HS-5 (cell line): Measurements from ENCODE around the gene COL12A1.
A peak's percentile ranks its signal among the peaks of the same experiment; 100 is the strongest.

ENCODE experiments used
- DNase-seq: peaks from one replicate; pipeline ENCODE4 v3.0.0-alpha.2; 2012; ENCODE audit warnings: low read depth

COL12A1 gene

DNA sequence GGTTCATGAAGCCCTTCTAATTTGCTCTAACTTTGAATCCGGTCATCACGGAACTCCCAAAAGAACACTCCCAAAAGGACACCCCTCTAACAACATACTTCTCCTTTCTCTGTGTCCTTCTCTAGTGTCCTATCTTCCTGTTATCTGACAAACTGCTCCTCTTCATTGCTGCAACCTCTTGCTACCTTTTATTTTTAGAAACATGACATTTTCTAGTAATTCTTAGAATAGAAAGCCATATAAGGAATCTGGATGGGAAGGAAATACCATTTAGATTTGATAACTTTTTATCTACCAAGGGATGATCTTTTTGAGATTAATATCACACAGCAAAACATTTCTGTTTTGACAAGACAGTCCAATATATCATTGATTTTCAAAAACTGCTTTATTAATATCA is 63.1 kb downstream of the COL12A1 start:
- DNase-seq = no peak

DNA sequence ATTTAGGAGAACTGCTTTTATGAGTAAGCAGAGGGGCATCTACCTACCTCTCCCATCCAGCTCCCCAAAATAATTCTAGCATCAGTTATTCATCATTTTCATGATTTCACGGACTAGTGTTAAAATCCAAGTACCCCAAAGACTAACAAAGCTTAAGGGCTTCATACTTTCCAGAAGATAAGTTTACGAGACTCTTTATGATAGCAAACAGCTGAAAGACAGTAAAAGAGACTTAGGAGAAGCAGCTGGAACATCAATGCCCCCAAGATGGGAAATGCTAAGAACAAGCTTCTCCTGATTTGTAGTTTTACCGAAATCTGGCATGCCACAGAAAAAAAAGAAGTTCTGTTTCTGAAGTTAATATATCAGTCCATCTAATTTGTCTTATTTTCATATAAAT is 70.0 kb downstream of the COL12A1 start:
- DNase-seq = no peak

DNA sequence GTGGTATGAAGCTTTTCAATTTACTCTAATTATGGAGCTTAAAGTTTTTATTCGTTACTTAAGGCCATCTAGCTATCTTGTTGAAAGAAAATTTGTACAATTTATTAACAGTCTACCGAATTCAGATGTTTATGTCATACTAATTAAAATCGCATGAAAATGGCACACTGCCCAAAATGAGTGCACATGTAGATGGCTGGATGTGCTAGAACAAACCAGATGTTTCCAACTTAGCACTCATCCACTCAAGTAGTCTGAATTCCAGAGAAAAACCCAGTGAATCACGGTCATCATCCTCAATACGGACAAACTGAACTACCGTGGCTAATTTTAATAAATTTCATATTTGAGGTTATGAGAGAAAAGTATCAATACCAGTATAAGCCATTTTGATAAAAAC is 70.4 kb downstream of the COL12A1 start:
- DNase-seq = no peak

DNA sequence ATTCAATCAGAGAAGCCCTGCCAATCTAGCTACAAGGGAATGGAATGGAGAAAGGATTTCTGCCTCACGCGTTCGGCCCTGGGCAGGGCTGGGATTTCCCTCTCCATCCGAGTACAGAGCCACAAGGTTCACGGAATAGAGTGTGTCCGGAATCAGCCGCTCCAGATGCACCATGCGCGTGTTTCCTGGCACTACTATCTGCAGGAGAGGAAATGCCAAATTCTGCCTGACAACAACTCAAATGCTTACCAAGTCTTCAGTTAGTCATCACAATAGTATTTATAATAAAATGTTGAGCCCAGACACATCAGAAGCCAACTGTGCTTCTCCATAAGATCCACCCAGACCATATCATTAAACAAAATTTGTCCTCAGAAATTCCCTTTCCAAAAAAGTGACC is 75.1 kb downstream of the COL12A1 start:
- no peak for DNase-seq

DNA sequence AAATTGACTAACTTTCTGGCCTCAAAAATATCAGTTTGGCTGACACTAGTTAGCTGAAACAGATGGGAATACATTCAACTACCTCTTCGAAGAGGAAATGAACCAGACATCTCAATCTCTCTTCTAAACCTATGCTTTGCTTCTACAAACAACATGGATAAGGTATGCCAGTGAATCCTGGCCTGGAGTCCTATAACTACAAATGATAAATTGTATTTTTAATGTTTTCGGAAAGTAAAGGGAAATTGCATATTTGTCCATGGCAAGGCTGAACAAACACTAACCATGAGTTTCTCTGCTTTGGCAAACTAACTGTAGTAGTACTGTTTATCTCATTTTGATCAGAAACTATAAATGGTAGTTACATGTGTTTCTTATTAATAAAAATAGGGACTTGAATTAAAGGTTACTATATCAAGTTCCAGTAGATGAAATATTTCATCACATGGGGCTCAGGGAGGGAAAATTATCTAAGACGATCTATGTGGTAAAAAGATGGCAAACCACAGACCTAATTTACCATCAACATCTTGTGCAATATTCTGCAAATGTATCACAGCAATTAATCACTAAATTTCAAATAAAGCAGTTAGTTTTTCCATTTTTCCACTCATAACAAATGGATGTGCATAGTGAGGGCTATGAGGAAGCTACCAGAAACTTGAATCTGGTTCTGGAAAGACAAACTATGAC is 76.8 kb downstream of the COL12A1 start:
- DNase-seq = no peak

DNA sequence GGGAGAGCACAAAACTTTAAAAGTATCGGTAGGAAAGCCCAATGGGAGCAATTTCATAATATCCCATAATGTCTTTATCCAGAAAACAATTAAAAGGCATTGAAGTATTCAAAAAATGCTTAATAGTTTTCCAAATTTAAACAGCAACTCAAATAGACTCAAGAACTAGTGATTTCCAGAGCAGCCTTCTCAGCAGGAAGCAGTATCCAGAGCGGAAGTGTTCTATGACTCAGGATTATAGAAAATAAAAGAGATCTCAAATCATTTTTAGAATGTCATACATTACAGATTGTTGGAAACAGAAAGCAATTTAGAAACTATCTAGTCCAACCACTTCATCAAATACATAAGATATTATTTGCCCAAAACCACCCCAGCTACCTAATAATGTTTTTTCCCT is 79.3 kb downstream of the COL12A1 start:
- DNase-seq = no peak

DNA sequence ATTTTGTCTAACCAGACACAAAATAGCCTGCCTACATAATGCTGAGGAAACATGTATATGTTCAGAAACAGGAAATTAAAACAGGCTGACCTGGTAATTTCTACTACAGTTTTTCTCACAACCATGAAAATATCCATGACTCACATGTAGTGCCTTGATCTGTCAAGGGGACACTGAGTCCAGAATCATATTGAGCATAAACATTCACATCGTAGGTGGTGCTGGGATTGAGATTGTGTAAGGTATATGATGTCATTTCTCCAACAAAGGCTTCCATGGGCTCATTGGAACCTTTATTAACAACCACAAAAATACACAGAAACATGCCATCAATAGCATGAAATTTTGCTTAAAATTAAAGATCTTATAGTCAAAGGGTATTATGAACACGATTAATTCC is 80.9 kb downstream of the COL12A1 start:
- no peak for DNase-seq

DNA sequence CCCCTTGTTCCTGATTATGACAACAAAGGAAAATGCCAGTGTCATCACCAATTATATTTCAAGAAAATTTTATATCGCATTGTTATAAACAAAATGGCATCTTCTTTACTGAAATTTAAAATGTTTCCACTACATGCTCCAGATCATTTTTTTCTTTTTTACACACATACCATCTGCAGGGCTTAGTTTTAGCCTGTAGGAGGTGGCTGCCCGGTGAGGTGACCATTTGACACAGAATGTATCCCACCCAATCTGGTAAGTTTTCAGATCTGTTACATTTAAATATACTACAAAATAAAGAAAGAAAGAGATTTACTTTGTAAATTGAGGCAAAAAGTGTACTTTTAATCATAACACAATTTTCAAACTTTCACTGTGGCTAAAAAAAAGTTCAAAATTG is 81.8 kb downstream of the COL12A1 start:
- DNase-seq = no peak

DNA sequence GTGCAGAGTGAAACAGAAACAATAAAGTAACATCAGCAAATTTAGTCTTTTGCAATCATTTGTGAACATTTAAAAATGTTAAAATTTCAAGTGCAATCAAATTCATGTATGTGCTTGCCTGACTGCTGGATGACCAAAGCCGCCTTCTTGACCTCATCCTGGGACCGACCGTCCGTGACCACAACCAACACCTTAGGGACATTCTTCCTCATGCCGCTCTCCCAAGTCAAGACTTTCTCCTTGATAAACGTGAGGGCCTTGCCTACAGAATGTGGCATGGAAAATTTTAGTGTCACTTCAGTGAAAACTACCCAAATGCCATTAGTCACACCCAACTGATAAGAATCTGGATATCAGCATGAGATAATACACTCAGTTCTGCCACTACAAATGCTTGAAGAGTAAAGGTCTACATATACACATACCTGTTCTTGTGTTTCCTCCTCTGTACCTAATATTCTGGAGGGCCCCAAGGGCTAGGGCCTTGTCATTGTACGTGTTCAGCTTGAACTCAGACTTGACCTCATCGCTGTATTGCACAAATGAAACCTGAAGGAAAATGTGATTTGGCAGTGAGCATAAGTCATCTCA is 86.8 kb downstream of the COL12A1 start:
- DNase-seq = no peak

DNA sequence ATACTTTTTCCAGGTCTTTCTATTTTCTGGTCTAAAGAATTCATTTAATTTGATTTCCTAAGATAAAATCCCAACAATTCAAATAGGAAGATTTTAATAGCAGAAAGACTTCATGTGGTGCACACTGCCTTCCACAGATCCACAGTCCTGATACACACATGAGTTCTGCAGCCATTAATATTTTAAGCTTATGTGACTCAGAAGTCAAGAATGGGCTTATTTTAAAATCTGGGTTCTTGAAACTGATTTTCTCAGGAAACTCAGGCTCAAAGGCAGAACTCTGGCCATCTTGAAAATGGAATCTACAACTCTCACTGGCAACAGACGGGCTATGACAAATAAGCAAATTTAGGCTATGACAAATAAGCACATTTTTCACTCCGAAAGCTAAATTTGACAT is 88.2 kb downstream of the COL12A1 start:
- no peak for DNase-seq

DNA sequence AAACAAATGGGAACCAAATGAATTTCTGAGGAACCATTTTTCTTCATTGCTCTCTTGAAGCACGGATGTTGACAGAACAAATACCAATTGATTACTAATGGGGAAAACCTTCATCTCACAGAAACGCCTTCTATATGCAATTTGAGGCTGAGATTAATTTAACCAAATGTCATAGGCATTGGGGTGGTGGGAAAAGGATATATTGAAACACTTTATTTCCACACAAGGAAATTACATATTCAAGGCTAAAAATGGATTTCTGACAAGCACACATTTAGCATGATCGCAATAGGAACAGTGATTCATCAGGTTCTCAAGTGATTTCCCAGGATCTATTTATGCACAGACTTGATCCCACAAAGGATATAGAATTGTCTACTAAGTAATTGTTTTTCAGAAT is 88.9 kb downstream of the COL12A1 start:
- DNase-seq = peak; percentile 18

DNA sequence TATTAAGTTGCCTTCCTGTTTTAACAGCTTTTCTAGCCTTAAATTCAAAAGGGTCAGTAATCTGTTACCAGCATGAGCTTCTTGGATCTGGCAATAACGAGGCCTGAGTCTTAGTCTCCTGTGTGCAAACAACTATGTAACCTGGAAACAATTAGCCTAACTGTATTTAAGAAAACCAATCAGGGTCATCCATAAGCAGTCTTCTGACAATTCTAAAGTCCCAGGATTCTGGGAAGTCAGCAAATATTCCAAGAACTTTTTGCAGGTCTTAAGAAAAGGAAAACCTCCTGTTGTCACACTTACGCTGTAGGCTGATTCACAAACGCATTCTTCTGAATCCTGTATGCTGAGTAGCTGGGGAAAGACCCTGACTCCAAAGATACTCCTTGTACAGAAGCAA is 90.4 kb downstream of the COL12A1 start:
- no peak for DNase-seq

DNA sequence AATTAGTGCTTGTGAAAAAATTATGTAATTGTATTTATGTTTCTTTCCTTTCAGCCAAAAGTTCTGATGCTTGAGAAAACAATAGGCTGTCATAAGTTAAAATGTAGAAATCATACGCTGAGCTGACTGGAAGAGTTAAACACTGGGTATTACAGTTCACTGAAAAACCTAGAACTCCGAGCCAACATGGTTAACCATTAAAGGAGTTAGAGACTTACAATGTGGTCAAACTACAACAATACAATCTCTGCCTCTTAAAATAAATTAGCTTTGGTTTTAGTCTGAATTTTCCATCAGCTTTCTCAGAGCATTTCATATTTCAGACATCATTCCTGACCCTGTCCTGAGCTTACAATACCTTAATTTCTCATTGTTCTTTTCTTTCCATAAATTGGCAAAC is 91.0 kb downstream of the COL12A1 start:
- DNase-seq = no peak

DNA sequence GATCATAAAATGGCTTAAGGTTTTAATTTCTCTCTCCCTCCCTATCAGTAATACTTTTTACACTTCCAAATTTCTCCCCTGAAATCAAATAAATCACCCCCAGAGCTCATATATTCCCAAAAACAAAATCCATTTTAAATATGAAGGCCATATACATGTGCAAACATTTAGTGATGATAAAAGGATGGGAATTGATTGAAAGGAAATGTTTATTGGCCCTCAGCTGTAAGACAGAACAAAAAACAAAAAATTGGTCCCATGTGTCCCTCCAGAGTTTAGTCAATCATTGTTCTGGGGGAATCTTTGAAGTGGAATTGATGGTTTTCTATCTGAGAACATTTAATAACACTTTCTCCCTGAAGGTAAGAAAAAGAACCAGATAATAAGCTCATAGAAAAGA is 91.7 kb downstream of the COL12A1 start:
- no peak for DNase-seq

DNA sequence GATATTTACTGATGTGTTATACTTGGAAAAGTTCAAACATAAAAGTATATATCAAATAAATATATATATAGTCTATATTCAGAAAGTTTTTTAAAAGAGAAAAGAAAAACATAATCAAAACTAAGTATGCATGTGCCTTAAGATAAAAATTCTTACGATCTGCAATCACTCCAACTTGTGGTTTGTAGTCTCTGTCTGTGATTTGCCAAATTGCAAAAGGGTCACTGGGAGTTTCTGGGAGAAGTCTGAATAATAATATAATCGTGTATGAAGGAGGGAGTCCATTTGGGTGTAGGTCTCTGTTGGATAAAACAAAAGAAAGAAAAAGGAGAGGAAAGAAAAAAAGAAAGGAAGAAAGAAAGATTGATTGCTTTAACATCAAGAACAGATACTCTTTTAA is 92.4 kb downstream of the COL12A1 start:
- no peak for DNase-seq

DNA sequence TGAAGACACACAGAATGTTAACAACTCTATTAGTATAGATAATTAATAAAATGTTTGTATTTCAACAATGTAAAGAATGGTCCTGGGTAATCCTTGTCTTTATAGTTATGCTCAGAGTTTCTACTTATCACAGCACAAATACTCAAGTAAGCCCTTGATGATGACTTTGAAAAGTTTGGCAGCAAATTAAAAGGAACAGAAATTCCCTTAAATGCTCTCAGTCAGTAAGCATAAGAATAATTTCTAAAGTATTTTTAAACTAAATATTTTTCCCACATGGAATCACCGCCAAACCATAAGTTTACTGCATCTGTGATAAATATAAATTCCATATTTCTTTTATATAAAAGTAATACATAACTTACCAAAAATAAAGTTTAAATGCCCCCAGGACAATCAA is 96.1 kb downstream of the COL12A1 start:
- DNase-seq = no peak

DNA sequence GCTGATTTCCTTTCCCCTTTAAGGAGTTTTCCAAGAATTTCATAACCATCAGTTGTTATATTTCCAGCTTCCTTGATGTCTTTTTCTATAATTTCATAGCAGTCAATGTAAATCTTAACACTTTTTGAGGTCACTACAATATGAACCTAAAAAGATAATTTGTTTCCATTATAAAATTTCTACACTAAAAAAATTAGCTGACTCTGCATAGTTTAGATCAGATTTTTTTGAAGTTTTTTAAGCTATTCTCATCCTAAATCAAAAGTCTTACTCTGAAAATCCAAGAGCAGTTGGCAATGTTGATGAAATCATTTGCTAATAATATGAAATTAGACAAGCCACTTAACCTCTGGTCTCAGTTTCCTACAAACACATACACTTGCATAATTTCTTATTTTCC is 96.8 kb downstream of the COL12A1 start:
- DNase-seq = no peak

DNA sequence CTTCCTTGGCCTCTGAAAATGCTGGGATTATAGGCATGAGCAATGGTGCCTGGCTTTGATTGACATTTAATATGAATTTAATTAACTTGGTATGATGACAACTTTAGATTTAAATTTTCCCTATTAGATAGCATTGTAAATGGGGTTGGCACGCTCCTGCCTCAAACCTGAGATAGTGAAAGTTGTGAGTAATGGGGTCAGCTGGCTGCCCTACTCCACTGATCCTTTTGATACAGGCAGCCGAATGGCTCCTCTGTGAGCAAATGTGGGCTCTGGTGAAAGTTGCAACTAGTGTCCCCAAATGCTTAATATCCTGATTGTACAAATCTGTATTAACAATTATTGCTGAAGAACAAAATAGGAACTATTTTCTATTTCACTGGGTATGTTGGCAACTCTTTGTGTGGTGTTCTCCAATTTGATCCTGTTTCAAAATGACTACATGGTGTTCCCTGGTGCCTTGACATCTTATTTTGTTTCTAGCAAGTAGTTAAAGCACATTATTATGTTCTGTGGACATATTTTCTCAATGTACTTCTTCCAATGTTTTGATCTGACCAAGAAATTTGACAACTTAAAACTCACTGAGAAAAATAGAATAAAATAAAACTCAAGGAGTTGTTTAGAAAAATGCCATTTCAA is 97.4 kb downstream of the COL12A1 start:
- DNase-seq = no peak

DNA sequence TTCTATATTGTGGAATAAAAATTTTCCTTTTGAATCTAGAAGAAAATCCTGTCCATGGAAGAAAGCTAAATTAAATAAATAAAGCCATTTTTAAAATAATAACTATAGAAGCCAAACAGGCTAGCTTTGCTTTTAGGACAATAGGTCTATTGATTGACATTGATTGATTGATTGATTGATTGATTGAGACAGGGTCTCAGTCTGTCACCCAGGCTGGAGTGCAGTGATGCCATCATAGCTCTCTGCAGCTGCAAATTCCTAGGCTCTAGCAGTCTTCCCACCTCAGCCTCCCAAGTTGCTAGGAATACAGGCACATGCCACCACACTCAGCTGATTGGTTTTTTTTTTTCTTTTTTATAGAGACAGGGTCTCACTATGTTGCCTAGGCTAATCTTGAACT is 97.9 kb downstream of the COL12A1 start:
- no peak for DNase-seq

DNA sequence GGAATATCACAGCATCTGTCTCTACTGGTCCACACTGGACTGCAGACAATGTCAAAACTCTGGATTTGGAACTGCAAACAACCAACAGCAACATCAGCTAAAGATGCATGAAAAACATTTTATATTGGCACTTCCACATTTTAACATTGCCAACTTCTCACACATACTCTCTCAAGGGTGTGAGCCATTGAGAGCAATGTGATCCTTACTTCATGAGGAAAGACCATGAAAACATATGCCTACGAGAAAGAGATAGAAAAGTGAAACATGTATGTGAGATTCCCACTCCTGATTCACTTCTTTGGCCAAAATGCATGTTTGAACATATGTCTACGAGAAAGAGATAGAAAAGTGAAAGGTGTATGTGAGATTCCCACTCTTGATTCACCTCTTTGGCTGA is 99.4 kb downstream of the COL12A1 start:
- no peak for DNase-seq

DNA sequence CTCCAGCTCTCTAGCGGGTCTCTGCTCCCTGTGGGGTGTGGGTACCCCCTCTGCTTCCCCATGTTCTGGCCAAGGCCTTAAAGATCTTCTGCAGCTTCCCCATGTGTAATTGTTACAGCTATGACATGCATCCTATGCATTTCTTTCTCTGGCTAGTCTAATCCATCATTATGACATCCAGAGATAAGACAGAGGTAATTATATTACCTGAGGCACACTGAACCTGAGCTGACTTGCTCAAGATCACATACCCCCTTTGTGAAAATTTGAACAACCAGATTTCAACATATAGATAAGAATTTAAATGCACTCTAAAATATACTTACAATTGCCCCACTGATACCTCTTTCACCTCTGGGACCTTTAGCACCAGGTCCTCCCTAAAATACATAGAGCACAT is 102.4 kb downstream of the COL12A1 start:
- DNase-seq = no peak

DNA sequence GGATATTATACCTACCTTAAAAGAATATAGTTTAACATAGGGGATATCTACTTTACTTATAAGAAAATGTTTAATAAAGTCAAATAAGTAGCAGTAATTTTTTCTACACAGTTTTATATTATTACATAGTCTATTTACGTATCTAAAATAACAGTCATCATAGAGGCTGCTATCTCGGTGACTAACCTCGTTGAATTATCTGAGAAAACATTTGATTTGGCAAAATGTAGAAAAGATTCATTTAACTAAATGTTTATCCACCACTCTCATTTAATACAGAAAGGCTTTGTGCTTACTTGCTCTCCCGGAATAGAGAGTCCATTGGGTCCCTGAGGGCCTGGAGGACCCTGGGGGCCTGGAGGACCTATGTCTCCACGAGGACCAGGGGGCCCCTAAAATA is 103.6 kb downstream of the COL12A1 start:
- DNase-seq = no peak

DNA sequence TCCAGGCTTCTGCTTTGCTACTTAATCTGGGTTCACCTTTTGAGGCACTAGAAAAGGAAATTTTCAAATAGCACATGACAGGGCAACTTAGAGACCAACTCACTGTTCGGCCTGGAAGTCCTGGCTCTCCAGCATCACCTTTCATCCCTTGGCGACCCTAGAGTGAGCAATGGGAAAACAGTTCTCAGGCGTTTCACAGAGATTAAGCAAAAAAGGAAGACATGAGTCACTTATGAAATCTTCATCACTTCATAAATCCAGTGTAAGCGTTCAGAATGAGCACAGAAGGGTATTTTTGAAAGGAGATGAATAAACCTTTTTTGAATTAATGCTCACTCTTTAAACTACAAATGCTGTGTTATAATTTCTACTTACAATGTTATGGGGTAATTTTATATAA is 104.0 kb downstream of the COL12A1 start:
- peak; percentile 35 for DNase-seq

DNA sequence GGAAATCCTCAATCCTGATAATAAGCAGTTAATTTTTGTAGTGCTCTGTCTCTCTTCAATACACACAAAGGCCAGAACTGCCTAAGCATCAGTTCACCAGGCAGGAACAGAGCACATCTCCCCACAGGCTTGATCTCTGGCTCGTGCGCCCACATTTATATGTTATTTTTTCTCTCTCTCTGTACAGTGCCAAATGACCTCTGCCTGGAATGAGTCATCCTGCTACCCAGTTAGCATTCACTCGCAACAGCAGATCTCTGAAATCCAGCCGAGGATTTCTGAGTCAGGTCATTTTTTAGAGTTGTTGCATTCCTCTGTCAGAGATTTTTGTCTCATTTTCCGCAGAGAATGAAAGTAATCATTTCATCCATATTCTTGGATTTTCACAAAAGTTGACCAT is 107.1 kb downstream of the COL12A1 start:
- DNase-seq = peak; percentile 86
